CD1c-positive myeloid dendritic cell (primary cell): ENCODE results near the gene PRDM5.

Source experiments
- DNase-seq: peaks from one replicate; pipeline ENCODE4 v3.0.0-alpha.2; 2016; ENCODE audit errors: extremely low spot score

The PRDM5 gene

DNA sequence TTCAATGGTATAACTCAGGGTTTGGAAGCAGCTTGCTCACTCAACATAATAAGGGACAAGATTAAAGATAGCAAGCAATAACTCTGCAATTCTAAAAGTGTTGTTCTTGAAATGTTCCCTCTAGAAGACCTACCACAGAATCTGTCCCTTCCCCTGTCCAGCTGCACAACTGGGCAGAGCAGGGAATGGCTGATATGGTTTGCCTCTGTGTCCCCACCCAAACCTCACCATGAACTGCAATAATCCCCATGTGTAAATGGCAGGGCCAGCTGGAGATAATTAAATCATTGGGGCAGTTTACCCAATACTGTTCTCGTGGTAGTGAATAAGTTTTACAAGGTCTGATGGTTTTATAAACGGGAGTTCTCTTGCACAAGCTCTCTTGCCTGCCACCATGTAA lies 19.1 kb downstream of the PRDM5 start:
- DNase-seq, result no peak

DNA sequence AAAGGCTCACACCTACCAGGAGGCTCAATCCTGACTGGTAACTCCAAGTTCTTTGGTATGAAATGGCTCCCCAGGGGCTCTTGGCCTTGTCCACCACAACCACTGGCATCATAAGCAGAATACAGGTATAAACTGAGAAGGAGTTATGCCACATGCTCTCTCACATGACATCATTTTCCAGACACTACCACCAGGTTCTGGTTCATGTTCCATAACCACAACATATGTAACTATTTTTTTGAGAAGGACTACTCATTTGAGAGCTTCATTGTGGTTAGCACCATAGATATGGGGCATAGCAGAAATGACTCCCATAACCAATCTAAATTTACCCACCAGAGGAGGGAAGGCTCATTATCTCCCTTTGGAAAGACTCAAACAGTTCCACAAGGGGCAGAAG lies 19.6 kb downstream of the PRDM5 start:
- no peak for DNase-seq

DNA sequence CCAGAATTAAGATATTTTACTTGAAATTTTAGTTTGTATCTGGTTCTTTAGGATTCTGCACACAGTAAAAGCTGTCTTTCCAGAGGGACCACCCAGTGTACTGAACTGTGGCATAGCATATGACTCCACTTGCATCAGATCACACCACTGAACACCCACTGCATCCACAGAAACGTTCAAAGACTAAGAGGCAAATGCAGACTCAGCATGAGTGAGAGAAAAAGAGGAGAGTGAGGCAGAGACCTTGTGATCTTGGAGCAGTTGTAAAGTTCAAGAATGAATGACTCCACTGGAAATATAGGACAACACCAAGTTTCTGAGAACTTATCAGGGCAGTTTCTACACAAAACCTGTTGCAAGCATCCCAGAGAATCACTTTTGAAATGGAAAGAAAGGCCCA lies 20.8 kb downstream of the PRDM5 start:
- DNase-seq, result no peak

DNA sequence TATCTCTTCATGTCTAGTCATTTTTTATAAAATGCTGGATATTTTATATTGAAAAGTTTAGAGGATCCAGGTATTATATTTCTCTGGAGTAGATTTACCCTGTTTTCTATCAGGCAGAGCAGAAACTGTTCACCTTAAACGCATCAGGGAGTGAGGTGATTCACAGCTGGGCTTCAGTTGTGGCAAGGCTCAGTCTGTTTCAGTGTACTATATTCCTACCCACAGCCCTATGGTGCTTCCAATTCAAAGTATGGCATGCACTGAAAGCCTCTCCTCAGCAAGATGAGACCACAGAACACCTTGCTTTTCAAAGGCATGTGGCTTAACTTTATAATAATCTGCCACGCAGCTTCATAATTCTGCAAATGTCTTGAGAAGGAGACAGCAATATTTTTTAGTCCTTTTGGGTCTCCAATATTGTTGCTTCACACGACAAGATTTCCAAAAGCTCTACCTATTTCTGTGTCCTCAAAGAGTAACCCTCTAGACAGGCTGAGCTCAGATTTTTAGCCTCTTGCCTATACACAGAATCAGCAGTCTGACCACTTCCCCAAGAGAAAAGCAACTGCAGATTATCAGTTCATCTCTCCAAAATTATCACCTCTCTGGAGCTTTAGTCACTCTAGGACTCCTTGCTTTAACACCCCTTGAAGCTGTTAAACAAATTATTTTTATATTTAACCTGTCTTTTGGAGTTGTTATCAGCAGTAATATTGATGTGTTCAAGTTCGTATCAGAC lies 24.4 kb downstream of the PRDM5 start:
- DNase-seq, result no peak

DNA sequence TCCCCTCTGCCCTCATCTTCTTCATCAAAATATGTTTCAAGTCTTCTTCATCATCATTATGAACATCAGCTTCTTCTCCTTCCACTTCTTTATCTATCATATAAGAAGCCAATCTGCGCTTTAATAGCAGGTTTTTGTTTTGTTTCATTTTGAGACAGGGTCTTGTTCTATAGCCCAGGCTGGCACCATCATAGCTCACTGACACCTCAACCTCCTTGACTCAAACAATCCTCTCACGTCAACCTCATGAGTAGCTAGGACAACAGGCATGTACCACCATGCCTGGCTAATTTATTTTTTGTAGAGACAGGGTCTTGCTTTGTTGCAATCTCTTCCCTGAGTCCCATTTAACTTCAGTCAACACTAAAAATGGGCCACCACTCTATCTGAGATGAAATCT lies 27.0 kb downstream of the PRDM5 start:
- DNase-seq, result no peak

DNA sequence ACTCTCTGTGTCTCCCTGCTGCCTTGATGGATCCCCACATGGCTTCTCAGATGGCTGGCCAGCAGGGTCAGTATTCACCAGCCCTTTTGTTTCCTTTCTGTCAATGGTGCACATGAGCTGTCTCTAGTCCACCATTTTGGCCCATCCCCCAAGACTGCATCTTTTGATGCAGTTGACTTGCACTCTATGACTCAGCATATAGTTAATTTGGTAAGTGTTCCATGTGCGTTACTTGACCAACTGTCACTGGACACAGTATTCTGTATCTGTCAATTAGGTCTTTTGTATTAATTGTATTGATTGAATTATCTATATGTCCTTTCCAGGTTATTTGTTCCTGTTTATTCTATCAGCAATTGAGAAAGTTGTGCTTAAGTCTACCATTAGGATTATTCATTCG lies 29.2 kb downstream of the PRDM5 start:
- DNase-seq, result no peak

DNA sequence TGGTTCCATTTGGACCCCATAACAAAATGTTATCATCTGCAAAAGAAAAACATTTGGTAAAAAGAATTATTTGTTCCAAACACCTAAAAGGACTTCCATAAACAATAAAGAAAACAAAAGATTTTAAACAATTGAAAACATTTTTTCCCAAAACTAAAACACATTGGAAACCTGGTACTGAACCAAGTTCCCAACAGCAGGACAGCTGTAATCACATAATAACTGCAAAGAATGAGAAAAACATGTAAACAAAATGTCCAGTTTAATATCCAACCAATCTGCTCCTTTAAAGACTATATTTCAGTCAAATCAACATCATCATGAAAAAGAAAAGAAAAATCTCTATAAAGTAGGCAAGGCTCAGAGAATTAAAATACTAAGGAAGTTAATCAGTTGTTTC lies 36.3 kb downstream of the PRDM5 start:
- DNase-seq, result no peak

DNA sequence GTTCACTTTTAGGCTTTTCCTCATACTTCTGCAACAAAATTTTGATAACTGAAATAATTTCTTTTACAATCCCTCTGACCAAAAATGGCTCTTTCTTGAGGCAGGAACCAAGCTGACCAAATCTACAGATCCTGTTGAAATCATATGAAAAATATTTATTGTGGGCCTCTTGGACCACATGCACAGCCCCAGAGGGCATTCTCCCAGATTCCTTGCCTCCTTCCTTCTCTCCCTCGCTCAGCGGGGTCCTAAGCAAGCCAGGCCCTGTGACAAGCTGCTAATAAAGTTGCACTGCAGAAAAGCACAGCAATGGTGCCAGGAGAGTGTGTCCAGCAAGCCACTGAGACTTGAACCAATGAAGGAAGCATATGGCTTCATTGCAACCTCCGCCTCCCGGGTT lies 40.7 kb downstream of the PRDM5 start:
- DNase-seq, result no peak

DNA sequence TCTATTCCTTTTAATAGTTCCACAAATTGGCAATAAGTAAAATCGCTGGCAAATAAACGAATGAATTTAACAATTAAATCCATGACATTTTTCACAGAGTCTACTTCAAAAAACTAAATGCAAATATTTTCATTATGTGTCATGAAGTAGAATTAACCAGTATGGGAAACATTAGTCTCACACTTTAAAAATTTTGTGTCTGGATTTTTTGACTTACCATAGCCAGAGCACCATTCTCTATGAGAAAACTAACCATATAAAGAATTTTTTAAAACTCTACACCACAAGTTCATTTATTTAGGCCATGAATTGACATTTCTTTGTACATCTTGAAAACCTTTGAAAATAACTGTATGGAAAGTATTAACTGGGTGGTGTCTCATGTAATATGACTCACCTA lies 41.2 kb downstream of the PRDM5 start:
- DNase-seq, result no peak

DNA sequence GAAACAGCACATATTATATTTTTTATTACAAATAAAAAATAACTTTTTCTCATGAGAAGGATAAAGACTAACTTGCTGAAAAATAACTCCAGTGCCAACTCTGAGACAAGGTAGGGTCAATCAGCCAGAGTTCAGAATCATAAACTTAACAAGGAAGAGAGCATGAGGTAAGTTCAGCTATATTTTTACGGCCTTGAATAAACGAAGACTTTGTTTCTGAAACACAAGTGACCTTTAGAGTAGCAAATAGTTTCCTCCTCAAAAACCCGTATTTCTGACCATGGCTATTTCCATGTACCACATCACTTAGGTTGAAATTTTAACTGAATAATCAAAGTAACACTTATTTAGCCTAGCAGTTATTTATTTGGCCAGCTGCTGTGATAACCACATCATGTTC lies 45.5 kb downstream of the PRDM5 start:
- no peak for DNase-seq

DNA sequence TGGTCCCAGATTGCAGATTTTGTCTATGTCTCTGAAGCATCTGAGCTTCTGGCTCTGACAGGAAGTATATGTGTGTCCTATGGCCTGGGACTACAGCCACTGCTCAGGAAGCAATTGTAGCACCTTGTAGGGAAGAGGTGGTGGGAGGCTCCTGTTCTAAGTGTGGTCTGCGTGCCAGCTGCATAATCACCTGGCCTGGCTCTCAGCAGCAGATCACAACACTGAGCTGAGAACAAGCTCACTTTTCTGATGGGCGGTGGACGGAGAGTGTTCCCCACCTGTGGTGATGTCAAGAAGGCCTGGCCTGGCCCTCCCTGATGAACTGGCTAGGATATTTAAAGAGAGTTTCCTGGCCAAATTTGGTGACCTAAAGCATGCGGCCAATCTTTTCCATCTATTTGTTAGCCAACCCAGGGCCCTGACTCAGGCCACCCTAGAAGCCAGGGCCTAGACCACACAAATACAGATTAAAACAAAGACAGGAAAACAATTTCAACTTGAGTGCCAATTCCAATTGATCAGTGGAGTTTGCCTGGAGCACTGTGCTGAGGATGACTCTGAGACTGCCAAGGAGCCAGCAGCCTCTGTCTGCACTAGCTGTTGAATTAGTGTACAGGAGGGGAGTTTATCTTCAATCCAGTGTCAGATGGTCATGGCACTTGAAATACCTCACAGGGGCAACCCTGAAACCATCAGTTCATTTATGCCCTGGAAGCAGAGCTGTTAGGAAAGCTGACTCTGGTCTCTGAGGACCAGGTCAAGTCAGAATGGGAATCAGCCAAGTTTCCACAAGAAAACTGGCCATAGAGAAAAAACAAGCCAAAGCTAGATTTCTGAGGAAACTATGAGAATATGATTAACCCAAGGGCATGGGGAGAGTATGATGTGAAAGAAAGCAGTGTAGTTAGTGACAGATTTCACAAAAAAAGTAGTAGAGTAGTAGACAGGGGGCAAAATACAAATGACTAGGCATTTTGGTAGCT lies 47.4 kb downstream of the PRDM5 start:
- no peak for DNase-seq

DNA sequence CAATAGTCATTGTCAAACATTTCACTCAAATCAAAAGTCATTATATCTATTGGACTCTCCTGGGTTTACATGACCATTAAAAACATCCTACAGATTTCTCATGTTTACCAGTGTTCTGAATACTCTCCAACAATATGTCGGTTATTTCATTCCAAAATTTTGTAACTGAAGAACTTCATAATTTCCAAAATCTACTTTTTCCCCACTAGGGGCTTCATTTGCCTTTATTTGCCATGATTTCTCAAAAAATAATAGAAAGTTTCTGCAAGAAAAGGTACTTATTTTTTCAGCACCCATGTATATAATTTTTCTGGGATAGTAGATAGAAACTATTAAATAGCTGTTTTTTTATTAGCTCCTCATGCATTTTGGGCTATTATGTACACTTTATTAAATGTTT lies 49.0 kb downstream of the PRDM5 start:
- no peak for DNase-seq

DNA sequence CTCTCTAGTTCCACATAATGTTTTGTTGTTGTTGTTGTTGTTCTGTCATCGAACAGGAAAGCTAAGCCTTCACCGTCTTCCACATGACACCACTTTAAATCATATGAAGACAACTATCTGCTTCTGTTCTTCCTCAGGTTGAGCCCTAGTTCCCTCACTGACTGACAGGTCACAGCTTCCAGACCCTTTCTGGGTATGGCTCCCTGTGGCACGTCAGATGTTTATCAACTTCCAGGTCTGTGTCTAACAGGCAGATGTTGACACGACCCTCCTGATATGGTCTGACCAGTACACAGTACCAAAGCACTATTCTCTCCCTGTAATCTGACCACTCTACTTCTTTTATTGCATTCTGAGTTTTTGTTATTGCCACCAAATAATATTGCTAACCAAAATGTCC lies 51.4 kb downstream of the PRDM5 start:
- DNase-seq, result no peak

DNA sequence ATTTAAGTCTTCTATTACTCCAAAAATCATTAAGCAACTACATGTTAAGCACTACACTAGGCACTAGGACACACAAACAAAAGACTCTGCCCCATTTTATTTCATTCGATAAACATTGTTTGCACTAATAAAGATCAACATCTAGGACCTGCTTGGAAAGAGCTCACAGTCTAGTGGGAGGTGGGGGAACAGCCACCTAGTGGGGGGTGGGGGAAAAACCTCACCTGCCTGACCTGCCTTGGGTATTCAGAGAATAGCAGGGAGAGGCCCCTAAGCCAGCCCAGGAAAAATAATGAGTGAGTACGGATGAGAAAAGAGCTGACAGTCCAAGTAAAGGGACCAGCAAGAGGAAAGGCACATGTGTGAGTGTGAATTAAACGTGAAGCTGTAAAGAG lies 52.2 kb downstream of the PRDM5 start:
- no peak for DNase-seq

DNA sequence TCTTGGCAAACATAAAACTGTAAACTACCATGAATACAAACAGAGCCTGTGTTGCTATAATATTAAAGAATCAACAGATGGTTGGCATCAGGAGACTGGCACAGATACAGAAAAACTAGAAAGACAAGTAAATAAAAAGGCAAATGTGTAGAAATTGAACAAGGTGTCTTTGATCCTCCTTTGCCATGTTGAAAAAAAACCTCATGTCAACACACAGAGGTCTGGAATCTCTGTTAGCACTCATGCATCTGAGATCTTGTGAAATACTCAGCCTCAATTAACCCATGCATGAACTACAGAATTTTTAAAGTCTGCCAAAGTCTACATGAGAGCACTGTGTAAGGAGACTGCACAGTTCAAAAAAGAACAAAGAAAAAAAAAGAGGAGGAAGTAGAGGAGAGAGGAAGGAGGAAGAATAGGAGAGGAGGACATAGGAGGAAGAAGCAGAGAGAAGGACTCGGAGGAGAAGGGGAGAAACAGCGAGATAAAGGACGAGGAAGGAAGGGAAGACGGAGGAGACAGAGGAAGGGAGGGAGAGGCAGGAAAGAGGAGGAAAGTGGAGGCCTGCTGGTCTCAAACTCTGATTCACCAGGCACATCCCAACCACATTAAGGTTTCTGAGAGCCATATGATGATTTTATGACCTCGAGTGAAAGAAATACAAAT lies 52.8 kb downstream of the PRDM5 start:
- DNase-seq, result no peak

DNA sequence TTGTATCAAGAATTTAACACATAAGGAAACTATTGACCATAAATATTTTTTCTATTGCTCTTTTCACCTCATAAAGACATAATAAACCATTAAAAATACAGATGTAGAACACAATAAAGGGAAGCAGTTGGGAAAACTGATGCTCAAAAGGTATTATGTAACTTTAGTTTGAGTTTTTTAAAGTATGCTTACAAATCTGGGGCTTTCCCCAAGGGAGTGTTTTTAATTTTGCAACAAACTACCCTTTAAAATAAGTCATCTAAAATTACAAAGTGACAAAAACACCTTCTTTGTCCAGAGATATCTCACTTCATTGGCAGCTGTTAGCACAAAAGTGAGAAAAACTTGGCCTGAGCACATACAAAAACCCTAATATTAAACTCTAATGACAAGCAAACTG lies 55.0 kb downstream of the PRDM5 start:
- DNase-seq, result no peak

DNA sequence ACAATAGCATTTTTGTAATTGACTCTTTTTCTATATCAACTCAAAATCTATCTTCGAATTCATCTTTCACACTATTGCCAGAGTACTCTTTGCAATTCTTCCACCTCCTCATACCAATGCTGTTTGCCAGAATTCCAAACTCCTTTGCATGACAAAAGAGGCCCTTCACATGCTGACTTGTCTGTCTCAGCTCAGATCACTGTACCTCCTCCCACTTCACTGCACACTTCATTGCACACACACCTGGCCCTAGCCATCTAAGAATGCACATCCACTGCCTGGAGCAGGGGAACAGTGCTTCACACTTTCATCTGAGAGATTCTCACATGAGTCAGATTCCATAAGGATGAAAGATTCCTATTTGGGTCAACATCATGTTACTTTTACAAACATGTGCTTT lies 56.5 kb downstream of the PRDM5 start:
- no peak for DNase-seq

DNA sequence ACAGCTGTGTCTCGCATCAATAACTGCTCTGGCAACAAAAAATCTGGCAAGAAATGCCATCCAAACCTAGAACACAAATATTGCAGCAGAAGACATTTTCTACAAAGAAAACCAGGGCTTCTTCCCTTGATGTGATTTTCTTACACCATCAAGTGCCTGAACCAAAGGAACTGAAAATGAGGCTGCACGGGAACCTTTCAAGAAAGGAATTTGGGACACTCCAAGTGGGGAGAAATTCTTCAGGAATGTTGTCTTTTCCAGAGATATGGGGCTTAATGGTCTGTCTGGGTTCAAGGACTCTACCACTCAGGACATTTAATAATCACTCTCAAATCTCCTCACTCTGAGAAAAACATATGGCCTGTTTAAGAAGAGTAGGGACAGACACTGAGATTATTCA lies 57.6 kb downstream of the PRDM5 start:
- no peak for DNase-seq

DNA sequence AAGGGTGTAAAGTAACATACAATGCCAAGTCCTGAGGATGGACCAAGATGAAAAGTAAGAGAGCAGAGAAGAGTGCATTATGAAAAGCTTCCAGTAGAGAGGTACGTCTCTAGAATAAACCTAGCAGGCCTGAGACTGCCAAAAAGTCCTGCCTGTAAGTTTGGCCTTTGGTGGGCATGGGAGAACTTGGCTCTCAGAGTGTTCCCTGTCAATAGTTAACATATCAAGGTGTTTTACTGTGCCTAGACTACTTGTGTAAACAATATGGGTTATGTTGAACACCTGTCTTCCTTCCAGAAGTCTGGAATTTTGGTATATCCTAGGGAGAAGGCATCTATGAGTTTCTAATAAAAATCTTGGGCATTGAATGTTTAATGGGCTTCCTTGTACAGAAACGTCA lies 60.1 kb downstream of the PRDM5 start:
- DNase-seq, result no peak

DNA sequence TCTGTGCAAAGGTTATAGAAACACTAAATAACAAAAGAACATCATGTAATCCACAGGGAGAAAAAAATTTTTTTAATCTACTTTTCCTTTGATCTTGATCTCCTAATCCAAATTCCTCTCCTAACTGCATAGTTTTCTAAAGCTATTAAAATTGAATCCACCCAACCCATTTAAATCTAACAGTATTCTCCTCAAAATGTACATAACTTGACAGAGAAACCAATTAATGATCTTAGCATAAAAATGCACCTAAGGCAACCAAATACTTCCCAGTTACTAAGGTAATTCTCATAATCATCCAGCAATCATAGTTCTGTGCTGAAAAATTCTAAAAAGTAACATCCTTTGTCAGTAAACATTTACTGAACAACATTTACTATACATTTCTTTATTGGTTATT lies 60.7 kb downstream of the PRDM5 start:
- DNase-seq, result no peak

DNA sequence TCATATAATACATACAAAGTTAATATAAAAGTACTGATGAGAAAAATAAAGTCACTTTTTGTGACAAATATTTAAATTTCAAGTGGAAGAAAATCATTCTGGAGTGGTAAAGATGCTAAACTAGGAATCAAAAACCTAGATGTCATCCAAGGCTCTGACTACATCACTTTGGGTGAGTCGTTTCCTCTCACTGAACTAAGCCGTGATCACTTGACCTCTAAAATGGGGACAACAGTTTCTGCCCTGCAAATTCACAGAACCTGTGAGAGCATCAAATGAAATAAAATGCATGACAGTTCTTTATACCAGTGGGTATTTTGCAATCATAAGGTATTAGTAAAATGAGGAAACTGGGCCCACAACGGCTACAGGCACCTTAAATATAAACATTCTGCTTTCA lies 63.8 kb downstream of the PRDM5 start:
- no peak for DNase-seq

DNA sequence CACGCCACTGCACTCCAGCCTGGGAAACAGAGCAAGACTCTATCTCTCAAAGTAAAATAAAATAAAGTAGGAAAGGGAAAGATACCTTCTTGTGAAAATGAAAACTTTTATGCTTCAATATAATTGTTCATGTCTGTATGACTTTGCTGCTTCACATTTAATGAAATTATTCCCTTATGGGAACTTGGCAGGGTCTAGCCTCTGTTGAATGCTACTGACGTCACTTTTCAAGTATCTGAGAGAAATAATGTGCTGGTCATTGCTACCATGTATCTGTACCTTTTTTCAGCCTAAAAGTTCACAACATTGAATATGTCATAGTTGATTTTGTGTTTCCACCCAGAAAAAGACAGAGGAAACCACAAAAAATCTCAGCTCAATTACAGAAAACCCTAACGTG lies 65.2 kb downstream of the PRDM5 start:
- no peak for DNase-seq

DNA sequence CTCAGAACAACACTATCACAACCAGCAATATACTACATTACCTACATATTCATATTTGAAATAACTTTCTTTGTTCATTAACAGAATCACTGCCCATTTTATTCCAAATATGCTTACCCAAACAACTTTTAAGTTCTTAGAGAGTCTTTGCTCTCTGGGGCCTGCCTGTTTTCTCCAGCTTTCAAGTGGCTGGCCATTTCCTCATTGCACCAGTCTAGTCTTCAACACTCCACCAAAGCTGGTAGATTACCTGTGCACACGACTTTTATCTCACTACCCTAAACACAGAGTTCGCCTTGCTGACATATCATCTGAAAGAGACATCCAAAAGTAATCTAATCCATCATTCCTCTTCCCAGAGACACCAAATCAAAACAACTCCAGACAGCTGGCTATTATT lies 66.2 kb downstream of the PRDM5 start:
- DNase-seq, result no peak
